T-cell (primary cell): ENCODE measurements around the gene FBXO15. TPM values are rescaled to one million over a fixed set of nuclear protein-coding genes. Genes with fewer than 3 reads are reported as not detected.

Experiments used
- ATAC-seq, 4 experiments: fragments of 200-7000 bp in 3 of 4; fragments of 150-1000 bp in 1 of 4; cut with Tn5 transposase; replicated peaks in 1 of 4; 1 replicate in 3 of 4; 2 replicates in 1 of 4; pipeline ENCODE4 v1.10.0; 2021; ENCODE audit warnings: moderate library complexity in 3 of 4, mild to moderate bottlenecking in 2 of 4, moderate number of reproducible peaks in 1 of 4
- CTCF ChIA-PET, 2 donors: fragments of 300-600 bp; sonication (Branson Sonifier 250); formaldehyde crosslinking; loops; one replicate each; lab custom pipeline; 2022; ENCODE audit warnings: antibody characterized with exemption in 2 of 2; lab: Charles Lee
- POLR2A ChIA-PET, 2 donors: fragments of 300-600 bp; sonication (Branson Sonifier 250); formaldehyde crosslinking; loops; one replicate each; lab custom pipeline; 2022; ENCODE audit warnings: antibody characterized with exemption in 2 of 2; lab: Charles Lee
- DNase-seq, 35 experiments: peaks; one replicate each; pipeline versions ENCODE4 v3.0.0 to v3.0.0-alpha.2; 2013 to 2023
- H3K27ac ChIP-seq: one replicate; pipeline ENCODE4 v1.5.1; 2013; ENCODE audit warnings: low read length
- H3K27me3 ChIP-seq, 2 experiments: replicated peaks in 1 of 2; 1 replicate in 1 of 2; 2 replicates in 1 of 2; pipeline versions ENCODE4 v1.6.1 to v1.7.0; 2013; ENCODE audit warnings: low read length in 1 of 2, mixed read lengths in 1 of 2; ENCODE audit not compliant: control insufficient read depth in 2 of 2, insufficient read depth in 2 of 2; ENCODE audit errors: extremely low read depth in 1 of 2
- H3K36me3 ChIP-seq, 2 donors: 1 replicate in 1 of 2; 2 replicates in 1 of 2; pipeline versions ENCODE4 v1.6.1 to v1.7.0; 2013; ENCODE audit warnings: low read length in 1 of 2; ENCODE audit not compliant: control insufficient read depth in 2 of 2, insufficient read depth in 1 of 2; ENCODE audit errors: extremely low read depth in 1 of 2
- H3K4me1 ChIP-seq, 2 experiments: 1 replicate in 1 of 2; 2 replicates in 1 of 2; pipeline versions ENCODE4 v1.6.1 to v1.7.0; 2013; ENCODE audit warnings: low read length in 2 of 2, mixed read lengths in 1 of 2; ENCODE audit not compliant: insufficient read depth in 2 of 2, control insufficient read depth in 1 of 2; ENCODE audit errors: extremely low read depth in 1 of 2
- H3K4me3 ChIP-seq, 2 donors: 1 replicate in 1 of 2; 2 replicates in 1 of 2; pipeline versions ENCODE4 v1.5.1 to v1.7.0; 2013; ENCODE audit warnings: mild to moderate bottlenecking in 2 of 2, low read length in 1 of 2, moderate library complexity in 1 of 2; ENCODE audit not compliant: control insufficient read depth in 1 of 2; ENCODE audit errors: extremely low read depth in 1 of 2
- H3K9me3 ChIP-seq: 2 replicates; pipeline ENCODE4 v1.7.0; 2013
- H3K27ac Mint-ChIP-seq, 2 donors: one replicate each; pipeline ENCODE4 v1.8.0; 2020 to 2021; ENCODE audit warnings: mild to moderate bottlenecking in 2 of 2, mixed read lengths in 2 of 2
- H3K27me3 Mint-ChIP-seq, 2 donors: one replicate each; pipeline ENCODE4 v1.8.0; 2021 to 2022; ENCODE audit warnings: mixed read lengths in 2 of 2
- H3K36me3 Mint-ChIP-seq: one replicate; pipeline ENCODE4 v1.8.0; 2021; ENCODE audit warnings: mixed read lengths
- H3K4me1 Mint-ChIP-seq, 3 donors: one replicate each; pipeline ENCODE4 v1.8.0; 2020 to 2022; ENCODE audit warnings: mixed read lengths in 3 of 3, mild to moderate bottlenecking in 1 of 3
- H3K4me3 Mint-ChIP-seq, 3 donors: one replicate each; pipeline ENCODE4 v1.8.0; 2020 to 2022; ENCODE audit warnings: mild to moderate bottlenecking in 3 of 3, mixed read lengths in 3 of 3, moderate library complexity in 3 of 3
- H3K9me3 Mint-ChIP-seq, 3 donors: one replicate each; pipeline ENCODE4 v1.8.0; 2020 to 2022; ENCODE audit warnings: mixed read lengths in 3 of 3
- WGBS: methylation state at CpG from one replicate; pipeline ENCODE4 v1.1.5; 2013; ENCODE audit warnings: missing lambda C conversion rate; ENCODE audit not compliant: insufficient coverage; 5-methylcytosine and 5-hydroxymethylcytosine counted together
- total RNA-seq, 35 experiments: library from RNA in 6 of 35; stranded (reverse) in 6 of 35; fragments of 120-200 nt in 1 of 35; gene quantifications; one replicate each; pipeline versions ENCODE4 v1.2.1 to v1.2.4 and lab custom pipeline; 2013 to 2026

The FBXO15 gene
- total RNA-seq, 5 donors from 2014 or later (not counting 1 experiment from before 2014, with no cell fraction given) = 1.3 to 2.3 (median 2.2) TPM

- no peaks in the 10 kb centered on the region for H3K36me3 ChIP-seq
- CTCF ChIA-PET = no interaction called here
- H3K4me1 Mint-ChIP-seq = no peaks in the 10 kb centered on the region
These were observed 16.5 kb downstream of the FBXO15 start for GRCh38 chr18:74131124-74131523.

GRCh38 chr18:74128159-74128558, 19.5 kb downstream of the FBXO15 start:
- H3K4me1 Mint-ChIP-seq = no peaks in the 10 kb centered on the region
- no peaks in the 10 kb centered on the region for H3K36me3 ChIP-seq
- H3K36me3 Mint-ChIP-seq = no peaks in the 10 kb centered on the region
- H3K27me3 ChIP-seq = peaks cover 0 to 3% of the 10 kb centered on the region in 2 experiments
- no peak overlapping the region for H3K4me3 ChIP-seq
- H3K27me3 Mint-ChIP-seq = no peaks in the 10 kb centered on the region
- no peak overlapping the region for H3K27ac ChIP-seq
- H3K9me3 Mint-ChIP-seq = no peaks in the 10 kb centered on the region
- no peak for DNase-seq
- no peaks in the 10 kb centered on the region for H3K4me1 ChIP-seq
- CTCF ChIA-PET = interaction anchor here in 1 of 2 donors (1.1 kb wide), 1 partner anchor 32 kb away, joined by 3 read pairs; no protein-coding TSS in a partner anchor
- no peak overlapping the region for H3K27ac Mint-ChIP-seq
- H3K4me3 Mint-ChIP-seq = no peak overlapping the region
- H3K9me3 ChIP-seq = no peaks in the 10 kb centered on the region
- POLR2A ChIA-PET = no interaction called here
- no CpG with 5 or more reads among the region's 3 CpGs for WGBS
- no peak for ATAC-seq

More at GRCh38 chr18:74131124-74131523, 16.5 kb downstream of the FBXO15 start:
- H3K4me3 Mint-ChIP-seq = no peak overlapping the region
- DNase-seq (no peak), ATAC-seq (no peak)
- no peaks in the 10 kb centered on the region for H3K4me1 ChIP-seq
- H3K9me3 ChIP-seq = no peaks in the 10 kb centered on the region
- H3K27me3 ChIP-seq = no peaks in the 10 kb centered on the region
- POLR2A ChIA-PET = no interaction called here
- H3K27ac Mint-ChIP-seq = no peak overlapping the region
- WGBS = 40% methylated on average over 1 of the region's 3 CpGs
- H3K27me3 Mint-ChIP-seq = no peaks in the 10 kb centered on the region
- H3K9me3 Mint-ChIP-seq = no peaks in the 10 kb centered on the region
- H3K4me3 ChIP-seq = no peak overlapping the region
- H3K36me3 Mint-ChIP-seq = no peaks in the 10 kb centered on the region
- no peak overlapping the region for H3K27ac ChIP-seq

GRCh38 chr18:74126684-74127655, 20.7 kb downstream of the FBXO15 start:
- DNase-seq (no peak), ATAC-seq (no peak)
- POLR2A ChIA-PET = no interaction called here
- Mint-ChIP-seq H3K27ac (no peak overlapping the region), H3K36me3 (no peaks in the 10 kb centered on the region), H3K4me1 (no peaks in the 10 kb centered on the region), H3K9me3 (no peaks in the 10 kb centered on the region), H3K4me3 (no peak overlapping the region), H3K27me3 (no peaks in the 10 kb centered on the region)
- Histone ChIP-seq H3K4me1 (no peaks in the 10 kb centered on the region), H3K36me3 (no peaks in the 10 kb centered on the region), H3K27me3 (peaks cover 0 to 3% of the 10 kb centered on the region in 2 experiments), H3K4me3 (no peak overlapping the region), H3K27ac (no peak overlapping the region), H3K9me3 (no peaks in the 10 kb centered on the region)
- 83% methylated on average over 4 of the region's 10 CpGs for WGBS
- CTCF ChIA-PET = interaction anchor here in 1 of 2 donors (1.1 kb wide), 1 partner anchor 34 kb away, joined by 3 read pairs; no protein-coding TSS in a partner anchor

DNA sequence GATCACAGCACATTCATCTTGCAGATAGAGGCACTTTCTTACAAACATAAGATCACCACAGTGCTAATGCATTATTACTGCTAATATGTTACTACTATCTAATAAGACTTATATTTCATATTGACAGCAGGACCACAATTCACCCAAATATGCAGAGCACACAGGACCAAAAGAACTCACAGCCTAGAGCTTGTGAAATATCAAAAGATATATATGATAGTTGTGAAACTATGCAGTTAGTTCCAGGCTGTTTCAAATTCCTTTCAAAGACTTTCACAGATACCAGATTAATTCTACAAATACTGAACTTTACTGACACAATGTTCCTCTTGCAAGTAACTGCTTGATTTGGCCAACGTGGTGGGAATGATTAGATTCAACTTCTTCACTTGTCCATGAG, 23.0 kb downstream of the FBXO15 start:
- WGBS = no CpG with 5 or more reads among the region's 1 CpG
- no peak overlapping the region for H3K27ac Mint-ChIP-seq
- H3K4me1 ChIP-seq = no peaks in the 10 kb centered on the region
- H3K4me1 Mint-ChIP-seq = no peaks in the 10 kb centered on the region
- no peak overlapping the region for H3K4me3 Mint-ChIP-seq
- peaks cover 0 to 5% of the 10 kb centered on the region in 2 experiments for H3K27me3 ChIP-seq
- no peaks in the 10 kb centered on the region for H3K36me3 ChIP-seq
- H3K27me3 Mint-ChIP-seq = peaks cover 0 to under 1% of the 10 kb centered on the region in 2 donors
- ChIA-PET POLR2A (no interaction called here), CTCF (interaction anchor here in 1 of 2 donors (0.6 kb wide), 1 partner anchor 370 kb away, joined by 3 read pairs; no protein-coding TSS in a partner anchor)
- DNase-seq (no peak), ATAC-seq (no peak)
- no peak overlapping the region for H3K27ac ChIP-seq
- no peaks in the 10 kb centered on the region for H3K9me3 Mint-ChIP-seq
- no peaks in the 10 kb centered on the region for H3K9me3 ChIP-seq
- H3K36me3 Mint-ChIP-seq = no peaks in the 10 kb centered on the region
- H3K4me3 ChIP-seq = no peak overlapping the region

DNA sequence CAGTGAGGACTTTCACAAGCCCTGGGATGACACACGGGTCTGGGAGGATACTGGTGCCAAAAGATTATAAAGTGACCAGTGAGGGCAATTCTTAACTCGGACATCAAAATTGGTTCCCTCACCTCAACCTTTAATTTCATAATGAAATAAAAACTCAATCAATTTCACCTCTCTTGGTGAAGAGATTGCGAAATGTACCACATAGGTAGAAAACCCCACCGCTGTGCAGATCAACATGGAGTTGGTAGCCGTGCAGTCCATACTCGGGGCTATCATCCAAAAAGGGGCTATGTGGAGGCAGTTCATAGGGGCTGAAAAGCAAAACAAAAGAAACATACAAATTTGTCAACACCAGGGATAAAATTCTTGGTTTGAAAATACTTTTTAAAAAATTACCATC, 24.4 kb downstream of the FBXO15 start:
- no peaks in the 10 kb centered on the region for H3K9me3 ChIP-seq
- WGBS = no CpG with 5 or more reads among the region's 6 CpGs

GRCh38 chr18:74116633-74117554, 30.7 kb downstream of the FBXO15 start:
- ChIA-PET POLR2A (no interaction called here), CTCF (interaction anchor here (0.6 to 2.6 kb wide), 4 partner anchors 34 to 1195 kb away, joined by 4 to 20 read pairs (median 9); no protein-coding TSS in a partner anchor)
- WGBS = 44% methylated on average over 2 of the region's 9 CpGs
- H3K4me1 Mint-ChIP-seq = peaks cover 5 to 6% (median 6%) of the 10 kb centered on the region in 3 donors
- peaks cover 3% of the 10 kb centered on the region for H3K36me3 Mint-ChIP-seq
- H3K4me3 Mint-ChIP-seq = no peak overlapping the region
- no peak overlapping the region for H3K27ac Mint-ChIP-seq
- DNase-seq = peak in 21 of 35 experiments; percentile 3 to 59 (median 11)
- ATAC-seq = no peak
- peaks cover 2% of the 10 kb centered on the region for H3K9me3 ChIP-seq
- H3K27me3 Mint-ChIP-seq = peaks cover 0 to 4% of the 10 kb centered on the region in 2 donors
- H3K27me3 ChIP-seq = peaks cover 0 to 7% of the 10 kb centered on the region in 2 experiments
- peaks cover 0 to 6% (median 5%) of the 10 kb centered on the region in 3 donors for H3K9me3 Mint-ChIP-seq
- H3K4me3 ChIP-seq = no peak overlapping the region
- H3K4me1 ChIP-seq = no peaks in the 10 kb centered on the region
- no peak overlapping the region for H3K27ac ChIP-seq
- no peaks in the 10 kb centered on the region for H3K36me3 ChIP-seq

More for the DNA sequence above, 24.4 kb downstream of the FBXO15 start:
- no peak overlapping the region for H3K4me3 ChIP-seq
- no peaks in the 10 kb centered on the region for H3K36me3 ChIP-seq
- H3K27ac ChIP-seq = no peak overlapping the region
- H3K27me3 ChIP-seq = peaks cover 0 to 10% of the 10 kb centered on the region in 2 experiments
- ATAC-seq (no peak), DNase-seq (no peak)
- ChIA-PET CTCF (interaction anchor here in 1 of 2 donors (0.6 kb wide), 1 partner anchor 530 kb away, joined by 3 read pairs; no protein-coding TSS in a partner anchor), POLR2A (no interaction called here)
- H3K4me1 Mint-ChIP-seq = no peaks in the 10 kb centered on the region
- H3K36me3 Mint-ChIP-seq = no peaks in the 10 kb centered on the region
- H3K4me3 Mint-ChIP-seq = no peak overlapping the region
- no peak overlapping the region for H3K27ac Mint-ChIP-seq
- no peaks in the 10 kb centered on the region for H3K9me3 Mint-ChIP-seq
- H3K27me3 Mint-ChIP-seq = peaks cover 0 to 4% of the 10 kb centered on the region in 2 donors
- H3K4me1 ChIP-seq = no peaks in the 10 kb centered on the region
